ENCODE data around the gene HNRNPUL2.

GRCh38 chr11:62752177-62752785 is 25.0 kb upstream of the HNRNPUL2 start:
- no peak for TF ChIP-seq CTCF (conservative IDR thresholded peaks at IDR 0.05; ENCODE audit: low read depth, low read length)
- no peak for TF ChIP-seq FOS (IDR thresholded peaks at IDR 0.05; ENCODE audit: low read depth, low read length)
- no peak for TF ChIP-seq SMC3 (IDR thresholded peaks at IDR 0.05; ENCODE audit: low read depth, low read length)
- no peak for TF ChIP-seq ELK1 (IDR thresholded peaks at IDR 0.05; ENCODE audit: borderline replicate concordance, low read depth, low read length)
- TF ChIP-seq MAZ (IDR thresholded peaks at IDR 0.05; ENCODE audit: borderline replicate concordance, low read depth, low read length): no peak
- TF ChIP-seq USF2 (IDR thresholded peaks at IDR 0.05; ENCODE audit: low read depth, low read length): no peak

All from IMR-90 (cell line).